Endothelial cell of hepatic sinusoid (primary cell): ENCODE results near the gene OR5K3.

Experiments used
- in situ Hi-C: cut with HindIII; loops from 2 replicates; pipeline ENCODE4 v1.10.0; 2017; ENCODE audit warnings: low sequenced_read_pairs

Gene OR5K3

DNA sequence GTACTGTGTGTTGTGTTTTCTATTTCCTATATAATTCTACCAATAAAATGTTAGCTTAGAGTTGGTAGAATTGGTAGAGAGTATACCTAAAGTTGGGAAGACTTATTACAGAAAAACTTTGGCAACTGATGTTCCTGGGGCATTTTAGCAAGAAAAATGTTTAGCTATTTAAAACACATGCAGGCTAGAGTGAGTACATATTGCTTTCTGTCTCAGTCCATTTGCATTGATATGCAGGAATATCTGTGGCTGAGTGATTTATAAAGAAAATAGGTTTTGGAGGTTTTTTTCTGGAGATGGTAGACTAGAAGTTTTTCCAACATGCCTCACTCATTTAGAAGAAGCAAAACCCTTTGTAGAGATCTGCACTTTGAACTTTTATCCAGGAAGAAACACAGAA lies 42.1 kb downstream of the OR5K3 start:
- in situ Hi-C loops: no loop called here

DNA sequence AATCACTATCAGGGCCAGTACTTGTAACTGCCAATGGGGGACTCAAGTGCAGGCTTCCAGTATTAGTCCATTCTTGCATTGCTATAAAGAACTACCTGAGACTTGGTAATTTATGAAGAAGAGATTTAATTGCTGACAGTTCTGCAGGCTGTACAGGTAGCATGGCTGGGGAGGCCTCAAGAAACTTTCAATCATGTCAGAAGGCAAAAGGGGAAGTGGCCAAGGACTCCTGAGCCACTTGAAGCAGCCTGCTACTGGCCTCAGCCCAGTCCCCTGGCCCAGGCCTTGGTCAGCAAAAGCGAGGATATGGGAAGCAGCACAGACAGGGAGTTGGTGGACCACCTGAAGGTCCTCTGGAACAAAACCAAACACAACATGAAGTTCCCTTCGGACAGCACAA lies 43.3 kb downstream of the OR5K3 start:
- in situ Hi-C loops: no loop called here

- in situ Hi-C loops: no loop called here
These were observed 43.9 kb downstream of the OR5K3 start for GRCh38 chr3:98434412-98434811.

GRCh38 chr3:98440283-98440682 lies 49.8 kb downstream of the OR5K3 start:
- in situ Hi-C loops: no loop called here
